ENCODE results near the gene USP2. TPM values are rescaled to one million over a fixed set of nuclear protein-coding genes. Genes with fewer than 3 reads are reported as not detected.

The USP2 gene
- total and polyA plus RNA-seq, 2 of the 4 experiments (the other 2 are of a cell fraction) = 0.18 to 0.79 TPM

DNA sequence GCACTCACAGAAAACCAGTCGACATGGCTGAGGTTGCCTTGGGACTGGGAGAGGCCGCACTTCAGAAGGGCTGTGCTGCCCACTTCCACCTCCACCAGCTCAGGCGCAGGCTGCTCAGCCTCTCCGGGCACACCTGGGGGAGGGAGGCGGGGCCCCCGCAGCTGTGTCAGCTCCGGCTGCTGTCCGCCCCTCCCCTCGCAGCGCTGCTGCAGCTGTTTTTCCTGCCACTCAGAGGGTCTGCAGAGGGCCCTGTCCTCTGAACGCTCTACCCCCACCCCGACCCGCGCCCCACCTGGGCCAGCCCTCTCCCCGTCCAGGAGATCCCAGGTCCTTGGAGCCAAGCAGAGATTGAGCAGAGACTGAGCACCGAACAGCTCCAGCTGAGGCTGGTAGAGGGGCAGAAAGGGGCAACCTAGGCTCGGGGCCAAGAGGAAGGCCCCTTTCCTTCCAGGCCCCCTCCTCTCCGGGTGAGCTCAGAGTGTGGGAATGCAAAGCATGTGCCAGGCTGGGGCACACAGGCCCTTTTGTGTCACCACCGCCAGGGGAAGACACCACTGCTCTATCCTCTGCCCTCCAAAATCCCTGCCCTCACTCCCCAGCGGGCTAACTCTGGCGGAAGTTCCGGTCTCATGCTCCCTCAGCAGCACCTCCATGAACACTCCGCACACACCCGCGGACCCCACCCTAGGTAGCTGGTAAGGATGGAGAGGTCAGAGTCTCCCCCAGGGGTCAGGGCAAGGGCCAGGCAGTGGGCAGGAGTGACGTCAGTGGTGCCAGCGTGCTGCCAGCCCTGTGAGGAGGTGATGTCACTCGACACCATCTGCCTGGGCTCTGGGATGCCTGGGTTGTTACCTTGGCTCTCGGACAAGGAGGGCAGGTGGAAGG, 66.1 kb downstream of the USP2 start (continued):
- TF ChIP-seq, protein P1, sequence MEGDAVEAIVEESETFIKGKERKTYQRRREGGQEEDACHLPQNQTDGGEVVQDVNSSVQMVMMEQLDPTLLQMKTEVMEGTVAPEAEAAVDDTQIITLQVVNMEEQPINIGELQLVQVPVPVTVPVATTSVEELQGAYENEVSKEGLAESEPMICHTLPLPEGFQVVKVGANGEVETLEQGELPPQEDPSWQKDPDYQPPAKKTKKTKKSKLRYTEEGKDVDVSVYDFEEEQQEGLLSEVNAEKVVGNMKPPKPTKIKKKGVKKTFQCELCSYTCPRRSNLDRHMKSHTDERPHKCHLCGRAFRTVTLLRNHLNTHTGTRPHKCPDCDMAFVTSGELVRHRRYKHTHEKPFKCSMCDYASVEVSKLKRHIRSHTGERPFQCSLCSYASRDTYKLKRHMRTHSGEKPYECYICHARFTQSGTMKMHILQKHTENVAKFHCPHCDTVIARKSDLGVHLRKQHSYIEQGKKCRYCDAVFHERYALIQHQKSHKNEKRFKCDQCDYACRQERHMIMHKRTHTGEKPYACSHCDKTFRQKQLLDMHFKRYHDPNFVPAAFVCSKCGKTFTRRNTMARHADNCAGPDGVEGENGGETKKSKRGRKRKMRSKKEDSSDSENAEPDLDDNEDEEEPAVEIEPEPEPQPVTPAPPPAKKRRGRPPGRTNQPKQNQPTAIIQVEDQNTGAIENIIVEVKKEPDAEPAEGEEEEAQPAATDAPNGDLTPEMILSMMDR (conservative IDR thresholded peaks at IDR 0.05; ENCODE audit: low read depth, low read length) = no peak
- TF ChIP-seq POLR2A (IDR thresholded peaks at IDR 0.05; ENCODE audit: low read depth, low read length) (no peak), RFX5 (IDR thresholded peaks at IDR 0.05; ENCODE audit: low read depth, low read length) (no peak)

All from IMR-90 (cell line).